HG03460 (cell line): ENCODE data around the gene DNAH10.
"Not testable (repeated sequence)": the region's sequence is repeated elsewhere in the genome, so short reads cannot be mapped to it uniquely, and the experiment has no call there.

Source experiments
- ATAC-seq: cut with Tn5 transposase; IDR thresholded peaks from one replicate; pipeline ENCODE4 v1.9.1; 2021; ENCODE audit not compliant: unreplicated experiment

The DNAH10 gene

GRCh38 chr12:123944696-123945095, 182.6 kb downstream of the DNAH10 start:
- ATAC-seq: no peak

GRCh38 chr12:123945287-123946151, 183.4 kb downstream of the DNAH10 start:
- ATAC-seq: no peak

- no peak for ATAC-seq
Measured at GRCh38 chr12:123946152-123946515, 184.0 kb downstream of the DNAH10 start.

- not testable (repeated sequence) for ATAC-seq
Measured at GRCh38 chr12:123946516-123947505, 184.7 kb downstream of the DNAH10 start.

- not testable (repeated sequence) for ATAC-seq
Measured at GRCh38 chr12:123947531-123947930, 185.4 kb downstream of the DNAH10 start.

GRCh38 chr12:123948401-123948795, 186.3 kb downstream of the DNAH10 start:
- ATAC-seq: no peak

GRCh38 chr12:123948796-123949769, 187.0 kb downstream of the DNAH10 start:
- no peak for ATAC-seq

GRCh38 chr12:123949770-123950165, 187.7 kb downstream of the DNAH10 start:
- no peak for ATAC-seq

- ATAC-seq: no peak
Measured at GRCh38 chr12:123950476-123951349, 188.6 kb downstream of the DNAH10 start.

GRCh38 chr12:123951467-123951866, 189.4 kb downstream of the DNAH10 start:
- ATAC-seq: no peak

GRCh38 chr12:123952037-123952436, 189.9 kb downstream of the DNAH10 start:
- ATAC-seq: no peak

- ATAC-seq: no peak
Measured at GRCh38 chr12:123954647-123955350, 192.7 kb downstream of the DNAH10 start.

GRCh38 chr12:123956249-123956648, 194.1 kb downstream of the DNAH10 start:
- no peak for ATAC-seq

GRCh38 chr12:123957196-123957595, 195.1 kb downstream of the DNAH10 start:
- ATAC-seq: no peak

- no peak for ATAC-seq
Measured at GRCh38 chr12:123958462-123958861, 196.4 kb downstream of the DNAH10 start.

- ATAC-seq: no peak
Measured at GRCh38 chr12:123958876-123959275, 196.8 kb downstream of the DNAH10 start.

GRCh38 chr12:123960029-123960735, 198.1 kb downstream of the DNAH10 start:
- no peak for ATAC-seq

- no peak for ATAC-seq
Measured at GRCh38 chr12:123960856-123961255, 198.8 kb downstream of the DNAH10 start.
